Thyroid gland (tissue), 4 donors: ENCODE results near the gene OPTN. TPM values are rescaled to one million over a fixed set of nuclear protein-coding genes. Genes with fewer than 3 reads are reported as not detected.

Experiments used
- DNase-seq, 2 donors: peaks; one replicate each; pipeline ENCODE4 v3.0.0-alpha.2; 2019
- H3K27ac ChIP-seq, 3 donors: fragments of 200-600 bp; sonication (generic); 1 replicate in 2 of 3; 2 replicates in 1 of 3; pipeline ENCODE4 v1.5.1; 2016 to 2019; ENCODE audit warnings: mild to moderate bottlenecking in 1 of 3, moderate library complexity in 1 of 3
- H3K27me3 ChIP-seq: fragments of 200-600 bp; sonication (generic); one replicate; pipeline ENCODE4 v1.5.1; 2019
- H3K36me3 ChIP-seq, 2 donors: fragments of 200-600 bp; sonication (generic); one replicate each; pipeline ENCODE4 v1.5.1; 2016 to 2019
- H3K4me1 ChIP-seq, 2 donors: fragments of 200-600 bp; sonication (generic); one replicate each; pipeline ENCODE4 v1.5.1; 2017 to 2019
- H3K4me3 ChIP-seq, 3 donors: fragments of 200-600 bp; sonication (generic); replicated peaks in 1 of 3; 1 replicate in 2 of 3; 2 replicates in 1 of 3; pipeline ENCODE4 v1.5.1; 2016; ENCODE audit warnings: mild to moderate bottlenecking in 1 of 3
- H3K9me3 ChIP-seq: fragments of 200-600 bp; sonication (generic); one replicate; pipeline ENCODE4 v1.5.1; 2017
- POLR2A ChIP-seq, 2 donors: fragments of 450-650 bp; IDR thresholded peaks; one replicate each; pipeline ENCODE4 v1.6.1; 2017; ENCODE audit warnings: antibody characterized with exemption in 2 of 2, mild to moderate bottlenecking in 2 of 2, moderate library complexity in 1 of 2
- WGBS, 2 donors: methylation state at CpG; one replicate each; pipeline ENCODE4 v1.1.5; 2017; 5-methylcytosine and 5-hydroxymethylcytosine counted together
- intact Hi-C: fragments of 100-400 bp; cut with DNase I; formaldehyde crosslinking; loops from one replicate; pipeline ENCODE4 v1.15.1; 2023
- total RNA-seq, 4 donors: library from RNA; depleted of rRNA; stranded (reverse); fragments of >200 nt; gene quantifications; one replicate each; pipeline ENCODE4 v1.2.3, GENCODE V29; 2016
- TF ChIP-seq, protein P1 (sequence below), 6 experiments: fragments of 200-600 bp in 3 of 6; fragments of 450-650 bp in 3 of 6; sonication (generic) in 3 of 6; IDR thresholded peaks; one replicate each; pipeline ENCODE4 v1.5.1; 2016 to 2019; ENCODE audit warnings: antibody characterized with exemption in 6 of 6, mild to moderate bottlenecking in 2 of 6, inconsistent platforms in 1 of 6, moderate library complexity in 1 of 6

The OPTN gene
- total RNA-seq, 4 donors from 2014 or later, result 19.9 to 39.5 (median 26.8) TPM

DNA sequence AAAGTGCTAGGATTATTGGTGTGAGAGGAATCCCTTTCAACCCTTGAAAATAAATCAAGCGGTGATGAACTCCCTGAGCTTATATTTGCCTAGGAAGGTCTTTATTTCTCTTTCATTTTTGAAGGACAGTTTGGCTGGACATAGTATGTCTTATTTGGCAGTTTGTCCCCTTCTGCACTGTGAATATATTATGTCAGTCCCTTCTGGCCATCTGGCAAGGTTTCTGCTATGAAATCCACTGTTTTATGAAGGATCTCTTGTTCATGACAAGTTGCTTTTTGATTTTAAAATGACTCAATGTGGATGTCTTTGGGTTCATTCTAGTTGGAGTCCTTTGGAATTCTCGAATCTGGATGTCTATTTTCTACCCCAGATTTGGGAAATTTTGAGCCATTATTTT lies 39.7 kb downstream of the OPTN start:
- H3K27ac ChIP-seq, result no peak overlapping the region
- no peak for TF ChIP-seq POLR2A (IDR thresholded peaks at IDR 0.05)
- TF ChIP-seq, protein P1, sequence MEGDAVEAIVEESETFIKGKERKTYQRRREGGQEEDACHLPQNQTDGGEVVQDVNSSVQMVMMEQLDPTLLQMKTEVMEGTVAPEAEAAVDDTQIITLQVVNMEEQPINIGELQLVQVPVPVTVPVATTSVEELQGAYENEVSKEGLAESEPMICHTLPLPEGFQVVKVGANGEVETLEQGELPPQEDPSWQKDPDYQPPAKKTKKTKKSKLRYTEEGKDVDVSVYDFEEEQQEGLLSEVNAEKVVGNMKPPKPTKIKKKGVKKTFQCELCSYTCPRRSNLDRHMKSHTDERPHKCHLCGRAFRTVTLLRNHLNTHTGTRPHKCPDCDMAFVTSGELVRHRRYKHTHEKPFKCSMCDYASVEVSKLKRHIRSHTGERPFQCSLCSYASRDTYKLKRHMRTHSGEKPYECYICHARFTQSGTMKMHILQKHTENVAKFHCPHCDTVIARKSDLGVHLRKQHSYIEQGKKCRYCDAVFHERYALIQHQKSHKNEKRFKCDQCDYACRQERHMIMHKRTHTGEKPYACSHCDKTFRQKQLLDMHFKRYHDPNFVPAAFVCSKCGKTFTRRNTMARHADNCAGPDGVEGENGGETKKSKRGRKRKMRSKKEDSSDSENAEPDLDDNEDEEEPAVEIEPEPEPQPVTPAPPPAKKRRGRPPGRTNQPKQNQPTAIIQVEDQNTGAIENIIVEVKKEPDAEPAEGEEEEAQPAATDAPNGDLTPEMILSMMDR (IDR thresholded peaks at IDR 0.05), result no peak
- no peaks in the 10 kb centered on the region for H3K9me3 ChIP-seq
- H3K27me3 ChIP-seq, result no peaks in the 10 kb centered on the region
- H3K36me3 ChIP-seq, result peaks cover 22 to 23% of the 10 kb centered on the region in 2 donors
- H3K4me1 ChIP-seq, result peaks cover 0 to 6% of the 10 kb centered on the region in 2 donors
- intact Hi-C loops, result no loop called here
- no peak for DNase-seq
- no peak overlapping the region for H3K4me3 ChIP-seq
- WGBS, 2 donors, result 83 to 88% methylated on average over 2 of the region's 2 CpGs

GRCh38 chr10:13140627-13141190 lies 40.7 kb downstream of the OPTN start:
- DNase-seq, result no peak
- TF ChIP-seq, protein P1 (IDR thresholded peaks at IDR 0.05), result no peak
- no peak for TF ChIP-seq POLR2A (IDR thresholded peaks at IDR 0.05)
- peaks cover 13% of the 10 kb centered on the region in 2 donors for H3K36me3 ChIP-seq
- H3K9me3 ChIP-seq, result no peaks in the 10 kb centered on the region
- intact Hi-C loops, result no loop called here
- H3K27ac ChIP-seq, result no peak overlapping the region
- peaks cover 0 to 6% of the 10 kb centered on the region in 2 donors for H3K4me1 ChIP-seq
- no peaks in the 10 kb centered on the region for H3K27me3 ChIP-seq
- WGBS, 2 donors, result 84 to 85% methylated on average over 4 of the region's 4 CpGs
- H3K4me3 ChIP-seq, result no peak overlapping the region

GRCh38 chr10:13143766-13144165 lies 43.8 kb downstream of the OPTN start:
- intact Hi-C loops, result no loop called here
- no peak overlapping the region for H3K4me3 ChIP-seq
- no peaks in the 10 kb centered on the region for H3K27me3 ChIP-seq
- TF ChIP-seq POLR2A (IDR thresholded peaks at IDR 0.05), result no peak
- TF ChIP-seq, protein P1 (IDR thresholded peaks at IDR 0.05), result no peak
- H3K36me3 ChIP-seq, result no peaks in the 10 kb centered on the region
- peak; percentile 35 to 37 for DNase-seq
- peaks cover 0 to 6% of the 10 kb centered on the region in 2 donors for H3K4me1 ChIP-seq
- 29 to 80% methylated on average over 1 of the region's 1 CpG for WGBS, 2 donors
- H3K27ac ChIP-seq, result peak overlapping the region in 2 of 3 donors; percentile 8 to 18
- no peaks in the 10 kb centered on the region for H3K9me3 ChIP-seq

DNA sequence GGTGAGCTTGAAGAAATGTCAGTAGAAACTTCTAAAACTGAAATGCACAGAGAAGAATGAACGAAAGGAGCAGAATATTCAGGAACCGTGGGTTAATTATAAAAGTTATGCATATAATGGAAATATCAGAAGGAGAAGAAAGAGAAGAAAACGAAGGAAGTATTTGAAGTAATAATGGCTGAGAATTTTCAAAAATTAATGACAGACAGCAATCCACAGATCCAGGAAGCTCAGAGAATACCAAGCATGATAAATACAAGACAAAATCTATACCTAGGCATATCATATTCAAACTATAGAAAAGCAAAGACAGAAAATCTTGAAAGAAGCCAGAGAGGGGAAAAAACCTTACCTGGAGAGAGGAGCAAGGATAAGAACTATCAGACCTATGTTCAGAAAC lies 44.9 kb downstream of the OPTN start:
- Histone ChIP-seq H3K9me3 (no peaks in the 10 kb centered on the region), H3K4me3 (no peak overlapping the region), H3K27ac (no peak overlapping the region), H3K27me3 (no peaks in the 10 kb centered on the region), H3K4me1 (peaks cover 0 to 6% of the 10 kb centered on the region in 2 donors), H3K36me3 (no peaks in the 10 kb centered on the region)
- no peak for TF ChIP-seq POLR2A (IDR thresholded peaks at IDR 0.05)
- TF ChIP-seq, protein P1 (IDR thresholded peaks at IDR 0.05), result no peak
- DNase-seq, result no peak
- intact Hi-C loops, result no loop called here
- WGBS, 2 donors, result 97% methylated on average over 3 of the region's 3 CpGs

- intact Hi-C loops, result no loop called here
- Histone ChIP-seq H3K4me3 (no peak overlapping the region), H3K36me3 (no peaks in the 10 kb centered on the region), H3K4me1 (peaks cover 0 to 6% of the 10 kb centered on the region in 2 donors), H3K27ac (no peak overlapping the region), H3K27me3 (no peaks in the 10 kb centered on the region), H3K9me3 (no peaks in the 10 kb centered on the region)
- 82 to 90% methylated on average over 1 of the region's 1 CpG for WGBS, 2 donors
- no peak for TF ChIP-seq POLR2A (IDR thresholded peaks at IDR 0.05)
- TF ChIP-seq, protein P1 (IDR thresholded peaks at IDR 0.05), result no peak
- no peak for DNase-seq
Observed at GRCh38 chr10:13146379-13146778, 46.4 kb downstream of the OPTN start.
